ENCODE data around the gene FASTK.
A peak's percentile ranks its signal among the peaks of the same experiment; 100 is the strongest.

Gene FASTK

DNA sequence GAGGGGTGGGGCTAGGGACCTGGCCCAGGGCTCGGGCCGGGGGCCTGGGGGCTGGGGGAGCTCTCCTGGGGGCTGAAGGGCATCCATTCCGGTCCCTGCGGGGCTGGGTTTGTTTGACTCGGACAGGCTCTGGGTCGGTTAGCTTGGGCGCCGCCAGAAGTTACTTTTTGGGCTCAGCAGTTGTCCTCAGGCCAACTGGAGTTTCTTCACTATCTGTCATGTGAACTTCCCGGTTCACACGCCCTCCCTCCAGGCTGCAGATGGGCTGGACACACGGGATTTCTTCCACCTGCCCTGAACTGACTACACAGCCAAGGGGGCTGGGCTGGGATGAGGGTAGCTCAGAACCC is 17.4 kb downstream of the FASTK start:
- no peak for DNase-seq

- peak; percentile 99 for DNase-seq
These were observed 18.0 kb downstream of the FASTK start for GRCh38 chr7:151062399-151063211.

DNA sequence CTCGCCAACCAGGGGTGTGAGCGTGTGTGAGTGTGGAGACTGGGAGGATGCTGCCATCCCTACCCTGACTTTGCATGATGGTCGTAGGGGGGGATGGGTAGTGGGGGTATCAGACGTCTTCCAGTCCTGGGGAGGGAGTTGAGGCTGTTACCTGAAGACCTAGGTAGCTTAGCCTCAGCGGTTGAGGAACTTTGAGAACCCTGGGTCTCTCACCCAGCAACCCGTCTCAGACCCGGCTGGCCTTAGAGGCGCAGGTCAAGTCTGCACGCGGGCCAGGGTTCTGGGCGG is 18.6 kb downstream of the FASTK start:
- DNase-seq: no peak

- peak; percentile 75 for DNase-seq
These were observed 19.1 kb downstream of the FASTK start for GRCh38 chr7:151061213-151062110.

GRCh38 chr7:151060416-151061212 is 20.0 kb downstream of the FASTK start:
- DNase-seq: peak; percentile 75

DNA sequence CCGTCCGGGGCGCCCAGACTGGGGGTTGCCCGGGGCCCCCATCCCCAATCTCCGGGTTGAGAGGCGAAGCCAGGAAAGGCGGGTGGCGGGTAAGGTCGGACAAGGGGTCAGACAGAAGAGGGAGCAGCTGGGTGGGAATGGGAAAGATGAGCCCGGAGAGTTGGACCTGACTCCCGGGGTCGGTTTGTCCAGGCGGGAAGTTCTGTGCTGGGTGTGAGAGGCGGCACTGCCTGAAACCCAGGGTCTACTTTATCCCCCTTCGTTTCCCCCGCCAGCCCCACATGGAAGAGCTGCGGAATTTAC is 20.5 kb downstream of the FASTK start:
- peak; percentile 83 for DNase-seq

DNA sequence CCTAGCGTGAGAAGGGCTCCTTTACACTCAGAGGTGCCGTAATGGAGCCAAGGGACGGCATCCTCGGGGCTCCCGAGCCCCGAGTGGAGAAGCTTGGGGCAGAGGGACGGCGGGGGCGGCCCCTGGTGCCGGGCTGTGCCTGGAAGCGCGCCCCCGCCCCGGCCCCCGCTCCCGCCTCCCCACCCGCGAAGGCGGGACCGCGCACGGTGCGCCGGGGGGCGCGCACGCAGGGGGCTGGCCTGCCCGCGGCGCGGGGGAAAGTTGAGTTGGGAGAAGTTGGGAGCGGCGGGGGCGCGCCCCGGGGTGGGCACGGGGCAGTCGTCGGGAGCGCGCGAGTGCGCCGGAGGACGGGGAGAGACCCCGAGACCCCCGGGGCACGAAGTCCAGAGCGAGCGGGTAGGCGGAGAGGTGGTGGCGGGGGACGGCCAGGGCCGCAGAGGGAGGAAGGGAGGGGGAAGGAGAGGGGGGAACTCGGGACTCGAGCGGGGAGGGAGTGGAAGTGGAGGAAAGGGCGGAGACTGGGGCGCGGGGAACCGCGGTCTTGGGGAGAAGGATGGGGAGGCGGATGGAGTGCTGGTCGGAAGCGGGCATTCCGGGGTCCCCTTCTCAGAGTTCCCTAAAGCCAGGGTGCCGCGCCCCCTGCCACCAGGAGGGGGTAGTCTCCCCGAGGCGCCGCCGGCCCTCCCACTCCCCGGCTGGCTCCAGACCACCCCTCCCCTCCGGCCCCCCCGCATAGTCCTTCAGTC is 21.1 kb downstream of the FASTK start, which contains the start of gene SLC4A2:
SLC4A2 (plus strand) TSS at position 223 of the 746 bp plus-strand sequence. CDS start 2,399 bp downstream, outside the sequence.
- DNase-seq: peak; percentile 83

DNA sequence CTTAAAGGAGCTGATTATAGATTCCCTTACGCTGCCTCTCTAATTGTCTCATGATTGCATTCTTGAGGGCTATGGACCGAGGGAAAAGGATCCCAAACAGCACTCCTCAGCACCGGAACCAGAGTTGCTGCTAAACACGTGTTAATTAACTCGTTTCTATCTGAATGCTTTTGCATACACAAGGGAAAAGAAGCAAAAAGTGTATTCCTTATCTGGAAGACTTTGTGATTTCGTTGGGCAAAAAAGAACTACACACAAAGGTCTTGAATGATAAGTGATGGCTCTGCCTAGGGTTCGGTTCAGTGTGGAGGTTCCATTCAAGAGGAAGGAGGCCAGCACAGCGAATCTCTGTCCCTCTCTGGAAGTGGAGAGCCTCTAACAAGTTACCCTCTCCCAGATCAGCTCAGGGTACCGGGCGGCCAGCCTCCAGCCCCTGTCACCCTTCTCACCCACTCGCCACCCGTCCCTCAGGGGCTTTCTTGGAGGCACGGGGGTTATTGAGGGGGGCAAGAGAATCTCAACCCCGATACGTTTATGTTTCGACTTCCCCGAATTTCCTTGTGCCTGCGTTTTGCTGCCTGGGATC is 21.7 kb downstream of the FASTK start:
- peak; percentile 56 for DNase-seq

- DNase-seq: peak; percentile 100
These were observed 22.4 kb downstream of the FASTK start for GRCh38 chr7:151057989-151058780.

GRCh38 chr7:151057506-151057988 is 23.1 kb downstream of the FASTK start, which contains the start of gene CDK5:
TSS of gene CDK5 (minus strand) at chr7:151057897. CDS start at chr7:151057848, 49 bp downstream.
- DNase-seq: peak; percentile 76

- DNase-seq: peak; percentile 29
These were observed 23.7 kb downstream of the FASTK start for GRCh38 chr7:151056666-151057505.

GRCh38 chr7:151056283-151056665 is 24.3 kb downstream of the FASTK start:
- DNase-seq: no peak

- no peak for DNase-seq
These were observed 26.9 kb downstream of the FASTK start for GRCh38 chr7:151053751-151054150.

DNA sequence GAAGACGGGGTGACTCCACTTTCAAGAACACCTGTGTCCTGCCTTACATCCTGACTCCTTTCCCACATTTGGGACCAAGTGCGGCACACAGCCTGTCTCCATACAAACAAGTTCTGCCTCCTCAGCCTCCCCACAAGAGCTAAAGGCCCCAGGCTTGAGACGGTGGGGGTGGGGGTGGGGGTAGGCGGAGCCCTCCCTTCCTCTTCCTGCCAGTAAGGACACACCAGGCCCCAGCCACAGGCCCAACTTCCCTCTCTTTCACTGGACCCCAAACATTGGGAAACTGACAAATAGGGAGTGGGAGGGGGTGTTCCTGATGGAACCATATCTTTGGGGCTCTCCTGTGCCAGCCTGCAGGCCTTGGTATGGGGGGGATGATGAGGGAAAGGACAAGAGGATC is 27.5 kb downstream of the FASTK start:
- no peak for DNase-seq

- DNase-seq: no peak
These were observed 29.5 kb downstream of the FASTK start for GRCh38 chr7:151051108-151051507.

- no peak for DNase-seq
These were observed 31.6 kb downstream of the FASTK start for GRCh38 chr7:151048911-151049463.

GRCh38 chr7:151047976-151048815 is 32.4 kb downstream of the FASTK start, which contains the start of gene ASIC3:
TSS of gene ASIC3 (plus strand) at chr7:151048531. CDS start at chr7:151048886, 355 bp downstream.
- peak; percentile 48 for DNase-seq
